Measurements from ENCODE around the gene CAMTA1.

The CAMTA1 gene

GRCh38 chr1:7253988-7254587 is 468.8 kb downstream of the CAMTA1 start:
- DNase-seq (ENCODE audit: low read depth in 2 of 2): no peak

- no peak for DNase-seq (ENCODE audit: low read depth in 2 of 2)
These were observed 470.2 kb downstream of the CAMTA1 start for GRCh38 chr1:7255303-7256058.

DNA sequence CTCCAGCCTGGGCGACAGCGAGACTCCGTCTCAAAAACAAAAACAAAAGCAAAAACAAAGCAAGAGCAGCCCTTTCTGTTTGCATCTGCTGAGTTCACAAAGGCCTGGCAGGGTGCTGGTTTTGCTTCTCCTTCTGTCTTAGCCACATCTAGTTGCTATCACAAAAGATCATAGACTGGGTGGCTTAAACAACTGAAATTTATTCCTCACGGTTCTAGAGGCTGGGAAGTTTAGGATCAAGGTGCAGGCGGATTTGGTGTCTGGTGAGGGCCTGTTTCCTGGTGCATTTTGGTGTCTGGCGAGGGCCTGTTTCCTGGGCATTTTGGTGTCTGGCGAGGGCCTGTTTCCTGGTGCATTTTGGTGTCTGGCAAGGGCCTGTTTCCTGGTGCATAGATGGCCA is 471.3 kb downstream of the CAMTA1 start:
- no peak for DNase-seq (ENCODE audit: low read depth in 2 of 2)

- DNase-seq (ENCODE audit: low read depth in 2 of 2): no peak
These were observed 472.0 kb downstream of the CAMTA1 start for GRCh38 chr1:7257225-7257624.

GRCh38 chr1:7258589-7259135 is 473.4 kb downstream of the CAMTA1 start:
- DNase-seq (ENCODE audit: low read depth in 2 of 2): no peak

DNA sequence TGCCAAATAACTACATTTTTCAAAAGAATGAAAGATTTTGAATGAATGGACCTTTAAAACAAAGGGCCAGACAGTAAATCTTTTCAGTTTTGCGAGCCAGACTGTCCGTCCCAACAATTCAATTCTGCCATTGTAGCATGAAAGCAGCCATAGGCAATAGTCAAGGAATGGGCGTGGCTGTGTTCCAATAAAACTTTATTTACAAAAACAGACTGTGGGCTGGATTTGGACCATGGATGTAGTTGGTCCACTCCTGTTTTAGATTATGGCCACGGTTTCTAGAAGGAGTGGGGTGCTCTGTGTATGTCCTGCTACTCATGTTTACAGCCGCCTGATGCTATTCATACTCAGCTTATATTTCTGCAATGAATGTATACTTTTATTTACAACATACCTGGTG is 474.7 kb downstream of the CAMTA1 start:
- DNase-seq (ENCODE audit: low read depth in 2 of 2): no peak

DNA sequence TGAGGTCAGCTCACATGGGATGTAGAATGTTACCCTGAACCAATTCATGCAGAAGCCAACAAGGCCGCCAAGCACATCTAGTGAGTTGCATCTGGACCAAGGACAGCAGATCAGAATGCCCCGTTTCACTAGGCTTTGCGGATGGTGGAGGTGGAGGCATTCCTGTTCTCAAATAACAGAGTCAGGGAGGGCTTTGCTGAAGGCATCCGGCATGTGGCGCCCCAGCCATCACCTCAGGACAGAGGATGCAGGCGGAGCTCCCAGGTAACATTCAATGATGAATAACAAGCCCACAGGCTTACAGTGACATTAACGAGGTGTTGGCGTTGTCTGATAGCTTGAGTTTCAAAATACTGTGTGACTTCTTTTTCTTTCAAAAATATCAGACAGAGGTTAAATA is 476.2 kb downstream of the CAMTA1 start:
- DNase-seq (ENCODE audit: low read depth in 2 of 2): no peak

DNA sequence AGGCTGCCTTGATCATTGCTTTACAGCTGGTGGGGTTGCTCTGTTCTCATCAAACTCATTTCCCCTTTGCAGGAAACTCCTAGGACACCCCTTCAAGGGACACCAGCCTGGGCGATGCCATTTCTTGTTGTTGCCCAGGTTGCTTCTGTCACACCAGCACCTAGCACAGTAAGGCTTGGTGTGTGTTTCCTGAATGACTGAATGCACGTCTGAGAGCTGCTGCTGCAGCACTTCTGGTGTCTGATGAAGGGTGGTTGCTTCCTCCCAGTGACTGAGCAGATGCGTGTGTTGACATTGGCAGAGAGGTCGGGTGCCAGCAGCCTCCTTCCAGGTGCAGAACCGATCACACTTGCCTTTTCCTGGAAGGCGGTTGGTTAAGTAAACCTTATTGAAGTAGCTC is 477.4 kb downstream of the CAMTA1 start:
- DNase-seq (ENCODE audit: low read depth in 2 of 2): no peak

DNA sequence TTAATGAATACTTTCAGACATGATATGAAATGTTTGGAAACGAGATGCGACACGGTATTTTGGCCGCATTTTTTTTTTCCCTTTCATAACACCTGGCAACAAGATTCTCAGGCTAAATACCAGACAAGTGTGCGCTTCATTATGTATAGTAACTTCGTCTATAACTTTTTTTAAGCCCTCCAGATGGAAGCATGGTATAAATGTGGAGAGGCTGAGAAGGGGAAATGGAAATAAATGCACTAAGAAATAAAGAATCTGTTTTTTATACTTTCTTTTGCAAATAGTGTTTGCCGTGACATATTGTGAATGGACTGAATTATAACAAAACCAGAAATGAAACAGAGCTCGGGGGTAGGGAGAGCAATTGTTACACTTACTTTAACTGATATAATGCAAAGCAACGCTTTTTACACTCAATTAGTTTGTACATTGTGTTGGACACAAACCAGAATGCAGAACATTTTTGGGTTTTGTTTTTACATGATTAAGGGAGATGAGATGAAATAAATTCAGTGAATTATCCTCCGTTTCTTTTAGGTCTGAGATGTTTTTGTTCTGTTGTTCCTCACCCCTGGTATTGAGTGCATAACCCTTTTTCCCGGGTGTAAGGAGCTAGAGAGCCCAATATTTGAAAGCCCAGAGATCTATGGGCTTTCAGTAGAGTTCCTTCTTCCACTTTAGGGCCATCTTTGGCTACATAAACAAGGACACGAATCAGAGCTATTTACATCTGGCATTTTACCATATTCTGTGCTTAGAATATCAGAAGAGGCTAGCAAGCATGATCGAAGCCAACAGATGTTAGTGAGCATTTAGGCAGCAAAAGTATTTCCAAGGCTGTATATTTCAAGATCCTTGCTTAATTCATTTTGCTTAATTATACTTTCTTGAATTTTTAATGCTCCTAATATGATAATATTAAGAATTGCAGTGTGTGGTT is 478.0 kb downstream of the CAMTA1 start:
- no peak for DNase-seq (ENCODE audit: low read depth in 2 of 2)

GRCh38 chr1:7264101-7264500 is 478.8 kb downstream of the CAMTA1 start:
- DNase-seq (ENCODE audit: low read depth in 2 of 2): no peak

DNA sequence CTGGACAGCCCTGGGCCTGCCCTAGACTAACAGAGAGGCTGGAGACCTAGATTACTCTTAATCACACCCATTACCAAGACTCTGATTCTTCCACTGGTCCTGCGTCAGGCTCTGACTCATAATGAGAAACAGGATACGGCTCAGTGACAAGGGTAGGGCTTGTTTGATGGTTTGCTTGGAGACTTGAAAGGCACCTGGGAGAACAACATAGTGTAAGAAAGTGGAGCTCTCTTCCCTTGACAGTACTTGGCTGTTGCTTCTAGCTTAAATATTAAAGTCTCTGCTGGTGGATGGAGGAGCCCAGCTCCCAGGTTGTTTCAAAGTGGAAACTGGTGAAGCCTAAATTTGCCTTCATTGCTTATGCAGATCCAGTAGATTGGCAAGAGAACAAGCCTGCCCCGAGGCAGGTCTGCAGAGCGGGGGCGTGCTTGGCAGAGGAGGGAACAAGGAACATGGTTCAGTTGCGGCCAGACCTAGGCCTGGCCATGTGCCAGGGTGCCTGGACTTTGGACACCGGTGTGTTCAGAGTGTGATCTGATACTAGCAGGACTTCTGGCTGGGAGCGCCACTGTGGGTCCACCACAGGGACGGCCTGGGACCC is 480.6 kb downstream of the CAMTA1 start:
- DNase-seq (ENCODE audit: low read depth in 2 of 2): no peak

- no peak for DNase-seq (ENCODE audit: low read depth in 2 of 2)
These were observed 481.3 kb downstream of the CAMTA1 start for GRCh38 chr1:7266561-7266960.

DNA sequence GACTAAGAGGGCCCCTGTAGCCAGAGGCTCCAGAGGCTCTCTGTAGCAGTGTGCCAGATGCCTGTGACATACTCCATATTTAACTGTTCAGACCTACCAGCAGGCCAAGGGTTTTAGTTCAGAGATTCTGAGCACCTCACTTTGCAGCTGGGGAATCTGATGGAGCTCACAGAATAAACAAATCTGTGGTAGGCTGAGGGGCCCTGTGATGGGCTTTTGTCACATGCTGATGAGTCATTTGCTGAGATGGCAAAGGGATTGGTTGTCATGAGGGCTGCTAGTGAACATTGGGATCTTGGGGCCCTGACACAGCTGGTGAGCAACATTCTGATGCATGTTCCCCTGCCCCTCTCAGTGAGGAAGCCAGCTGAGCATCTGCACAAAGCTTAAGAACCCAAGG is 482.2 kb downstream of the CAMTA1 start:
- no peak for DNase-seq (ENCODE audit: low read depth in 2 of 2)

- no peak for DNase-seq (ENCODE audit: low read depth in 2 of 2)
These were observed 483.7 kb downstream of the CAMTA1 start for GRCh38 chr1:7268983-7269382.

- no peak for DNase-seq (ENCODE audit: low read depth in 2 of 2)
These were observed 484.3 kb downstream of the CAMTA1 start for GRCh38 chr1:7269525-7269924.

GRCh38 chr1:7274256-7274655 is 489.0 kb downstream of the CAMTA1 start:
- no peak for DNase-seq (ENCODE audit: low read depth in 2 of 2)

GRCh38 chr1:7278045-7278444 is 492.8 kb downstream of the CAMTA1 start:
- DNase-seq (ENCODE audit: low read depth in 2 of 2): no peak

GRCh38 chr1:7278827-7279765 is 493.8 kb downstream of the CAMTA1 start:
- no peak for DNase-seq (ENCODE audit: low read depth in 2 of 2)

DNA sequence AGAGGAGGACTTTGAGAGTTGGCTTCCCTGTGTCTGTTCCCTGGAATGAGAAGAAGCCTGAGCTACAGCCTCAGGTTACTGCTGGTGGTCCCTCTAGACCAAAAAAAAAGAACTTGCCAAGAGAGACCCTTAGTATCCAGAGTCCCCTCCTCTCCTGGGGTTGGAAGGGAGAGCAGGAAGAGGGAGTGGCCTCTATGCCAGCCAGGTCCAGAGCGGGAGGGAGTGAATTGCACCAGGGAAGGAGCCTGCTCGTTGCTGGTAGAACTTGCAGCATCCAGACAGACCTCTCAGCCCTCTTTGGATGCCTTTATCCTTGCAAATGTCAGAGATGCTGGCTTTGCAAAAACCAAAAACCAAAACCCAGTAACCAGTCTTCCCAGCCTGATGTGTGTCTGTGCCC is 494.5 kb downstream of the CAMTA1 start:
- DNase-seq (ENCODE audit: low read depth in 2 of 2): no peak

DNA sequence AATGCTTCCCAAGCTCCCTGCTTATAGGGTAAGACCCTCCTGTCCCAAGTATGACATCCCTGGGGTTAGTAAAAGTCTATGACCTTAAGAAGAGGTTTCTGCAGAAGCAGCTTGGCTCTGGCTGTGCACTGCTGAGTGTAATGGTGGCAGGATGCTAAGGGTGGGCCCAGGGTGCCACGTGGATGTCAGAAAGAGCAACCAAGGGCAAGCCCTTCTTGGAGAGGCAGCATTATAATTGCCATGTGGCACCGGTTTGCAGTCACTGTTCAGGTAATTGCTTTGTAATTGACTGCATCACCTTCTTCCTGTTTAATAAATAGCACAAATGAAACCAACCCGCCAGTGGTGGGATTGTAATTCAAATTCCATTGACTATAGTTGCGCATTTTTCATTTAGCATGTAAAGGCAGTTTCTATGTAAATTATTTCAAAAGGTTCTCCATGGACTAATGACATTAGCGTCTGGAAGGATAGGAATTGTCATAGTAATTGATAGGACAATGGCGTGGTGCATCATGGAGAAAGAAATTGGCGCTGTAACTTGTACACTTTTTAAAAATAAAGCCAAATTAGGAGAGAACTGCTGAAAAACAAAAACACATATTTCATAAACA is 495.2 kb downstream of the CAMTA1 start:
- DNase-seq (ENCODE audit: low read depth in 2 of 2): no peak

Data from activated CD4-positive, alpha-beta T cell treated with anti-CD3 and anti-CD28 coated beads for 24 hours (primary cell).